PC-3 (cell line): ENCODE data around the gene ANKRD13B. TPM values are rescaled to one million over a fixed set of nuclear protein-coding genes. Genes with fewer than 3 reads are reported as not detected.

Experiments used
- ATAC-seq: fragments of 200-7000 bp; cut with Tn5 transposase; 2 replicates; pipeline ENCODE4 v1.9.1; 2020; ENCODE audit warnings: mild to moderate bottlenecking, moderate library complexity
- BruUV-seq: library from RNA; stranded (reverse); fragments of 400-500 nt; replicated peaks from 2 replicates; lab custom pipeline; 2021; lab: Mats Ljungman, UMichigan
- CTCF ChIA-PET: fragments of 300-600 bp; sonication (Branson Sonifier 250); formaldehyde crosslinking; loops from one replicate; lab custom pipeline; 2022; ENCODE audit warnings: antibody characterized with exemption; lab: Charles Lee
- POLR2A ChIA-PET: fragments of 300-600 bp; sonication (Branson Sonifier 250); formaldehyde crosslinking; loops from one replicate; lab custom pipeline; 2022; ENCODE audit warnings: antibody characterized with exemption; ENCODE audit not compliant: unreplicated experiment; lab: Charles Lee
- DNase-seq: peaks from one replicate; pipeline ENCODE4 v3.0.0-alpha.2; 2015
- H2AFZ ChIP-seq: fragments of 300-600 bp; sonication (generic); 2 replicates; pipeline ENCODE4 v1.6.0; 2016; ENCODE audit warnings: antibody characterized with exemption, low read length
- H3F3A ChIP-seq: fragments of 300-600 bp; sonication (generic); one replicate; pipeline ENCODE4 v1.6.0; 2017; ENCODE audit warnings: antibody characterized with exemption, low read length, control low read depth, mild to moderate bottlenecking; ENCODE audit not compliant: unreplicated experiment
- H3K27ac ChIP-seq: fragments of 300-600 bp; sonication (generic); 2 replicates; pipeline ENCODE4 v1.5.1; 2016; ENCODE audit warnings: mild to moderate bottlenecking, low read length
- H3K27me3 ChIP-seq: fragments of 300-600 bp; sonication (generic); 2 replicates; pipeline ENCODE4 v1.6.1; 2016; ENCODE audit warnings: low read length, mixed read lengths
- H3K36me3 ChIP-seq: fragments of 300-600 bp; sonication (generic); 2 replicates; pipeline ENCODE4 v1.6.1; 2016; ENCODE audit warnings: low read depth, mixed run types, low read length, mixed read lengths
- H3K4me1 ChIP-seq: fragments of 300-600 bp; sonication (generic); 2 replicates; pipeline ENCODE4 v1.5.1; 2016; ENCODE audit warnings: low read length; ENCODE audit not compliant: insufficient read depth
- H3K4me2 ChIP-seq: fragments of 300-600 bp; sonication (generic); 2 replicates; pipeline ENCODE4 v1.6.0; 2016; ENCODE audit warnings: low read length
- H3K4me3 ChIP-seq: fragments of 300-600 bp; sonication (generic); 2 replicates; pipeline ENCODE4 v1.5.1; 2016; ENCODE audit warnings: mild to moderate bottlenecking, low read length, mixed read lengths
- H3K79me2 ChIP-seq: fragments of 300-600 bp; sonication (generic); 2 replicates; pipeline ENCODE4 v1.6.1; 2017; ENCODE audit warnings: low read length, mixed read lengths
- H3K9ac ChIP-seq: fragments of 300-600 bp; sonication (generic); 2 replicates; pipeline ENCODE4 v1.6.0; 2016; ENCODE audit warnings: mild to moderate bottlenecking, low read length
- H3K9me2 ChIP-seq: fragments of 300-600 bp; sonication (generic); replicated peaks from 2 replicates; pipeline ENCODE4 v1.6.1; 2016; ENCODE audit warnings: mixed run types, low read length, mixed read lengths
- H3K9me3 ChIP-seq: fragments of 300-600 bp; sonication (generic); 2 replicates; pipeline ENCODE4 v1.6.1; 2016; ENCODE audit warnings: low read length, mixed read lengths
- H4K20me1 ChIP-seq: fragments of 300-600 bp; sonication (generic); 2 replicates; pipeline ENCODE4 v1.6.1; 2016; ENCODE audit warnings: low read length, mixed read lengths
- CTCF ChIP-seq: fragments of 300-600 bp; sonication (generic); conservative IDR thresholded peaks from 2 replicates; pipeline ENCODE4 v1.5.1; 2017; ENCODE audit warnings: antibody characterized with exemption, low read depth, mild to moderate bottlenecking, low read length
- EZH2 ChIP-seq: fragments of 300-600 bp; sonication (generic); IDR thresholded peaks from one replicate; pipeline ENCODE4 v1.6.1; 2017; ENCODE audit warnings: antibody characterized with exemption, mild to moderate bottlenecking, low read length; ENCODE audit not compliant: unreplicated experiment
- EZH2phosphoT487 ChIP-seq: fragments of 300-600 bp; sonication (generic); IDR thresholded peaks from 2 replicates; pipeline ENCODE4 v1.6.1; 2018; ENCODE audit warnings: mild to moderate bottlenecking, antibody characterized with exemption, low read length, borderline replicate concordance
- intact Hi-C: fragments of 100-400 bp; cut with micrococcal nuclease; formaldehyde crosslinking; loops from 2 replicates; pipeline ENCODE4 v1.9.0; 2023
- total RNA-seq: library from RNA; depleted of rRNA; stranded (reverse); fragments of >200 nt; gene quantifications from 2 replicates; pipeline ENCODE4 v1.2.3, GENCODE V29; 2014

The ANKRD13B gene
- total RNA-seq, 1 experiment from 2014 or later = 11.2 TPM

GRCh38 chr17:29567554-29568330 lies 25.2 kb upstream of the ANKRD13B start:
- peak overlapping the region; percentile 85 for H2AFZ ChIP-seq
- H3K4me2 ChIP-seq = peak overlapping the region; percentile 98
- H4K20me1 ChIP-seq = no peaks in the 10 kb centered on the region
- no peaks in the 10 kb centered on the region for H3K36me3 ChIP-seq
- no peaks in the 10 kb centered on the region for H3F3A ChIP-seq
- no peaks in the 10 kb centered on the region for H3K9me3 ChIP-seq
- peak overlapping the region; percentile 19; the same call in 1 of the 2 replicates for H3K27ac ChIP-seq
- ChIA-PET POLR2A (no interaction called here), CTCF (interaction anchor here (0.6 kb wide), 1 partner anchor 317 kb away, joined by 3 read pairs; no protein-coding TSS in a partner anchor)
- H3K9me2 ChIP-seq = no peaks in the 10 kb centered on the region
- H3K79me2 ChIP-seq = no peaks in the 10 kb centered on the region
- H3K4me1 ChIP-seq = peaks cover 7% of the 10 kb centered on the region; the same call in 1 of the 2 replicates
- BruUV-seq = TSS peak; percentile 66
- peak; percentile 52 for ATAC-seq
- peak overlapping the region; percentile 85 for H3K4me3 ChIP-seq
- intact Hi-C loops = no loop called here
- TF ChIP-seq EZH2phosphoT487 = no peak
- no peak for TF ChIP-seq EZH2
- peak; percentile 35 for TF ChIP-seq CTCF
- H3K27me3 ChIP-seq = no peaks in the 10 kb centered on the region
- H3K9ac ChIP-seq = peak overlapping the region; percentile 34; the same call in 1 of the 2 replicates
- peak; percentile 47 for DNase-seq

DNA sequence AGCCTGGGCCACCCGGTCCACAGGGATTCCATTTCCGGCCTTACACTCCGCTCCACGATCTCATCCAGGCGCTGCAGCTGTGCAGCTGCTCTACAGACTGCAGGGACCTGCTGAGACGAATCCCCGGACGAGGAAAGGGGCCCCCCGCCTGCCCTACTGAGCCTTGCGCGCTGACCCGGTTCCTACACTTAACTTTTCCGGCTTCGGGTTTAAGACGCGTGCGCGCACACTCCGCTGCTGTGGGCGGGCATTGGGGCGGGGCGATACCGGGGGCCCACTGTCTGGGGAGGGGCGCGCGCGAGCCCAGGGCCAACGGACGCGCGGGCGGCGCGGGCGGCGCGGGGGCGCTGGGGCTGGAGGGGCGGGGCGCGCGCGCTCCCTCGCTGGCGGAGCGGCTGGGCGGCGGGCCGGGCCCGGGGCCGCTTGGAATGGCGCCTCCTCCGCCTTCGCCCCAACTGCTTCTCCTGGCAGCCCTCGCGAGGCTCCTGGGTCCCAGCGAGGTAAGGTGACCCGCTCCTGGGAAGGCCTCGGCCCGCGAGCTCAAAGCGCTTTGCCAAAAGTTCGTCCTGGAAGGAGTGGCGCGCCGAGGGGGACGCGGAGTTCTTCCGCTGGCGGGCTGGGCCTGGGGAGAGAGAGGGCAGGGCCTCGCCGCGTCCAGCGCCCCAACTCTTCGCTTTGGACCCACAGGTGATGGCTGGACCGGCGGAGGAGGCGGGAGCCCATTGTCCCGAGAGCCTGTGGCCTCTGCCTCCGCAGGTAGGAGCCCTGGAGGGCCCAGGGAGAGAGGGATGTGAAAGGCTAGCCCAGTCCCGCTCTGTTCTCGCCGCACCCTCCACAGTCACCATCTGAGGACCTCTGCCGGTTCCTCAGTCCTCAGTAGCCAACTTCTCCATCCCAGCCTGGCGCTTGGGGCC lies 24.3 kb upstream of the ANKRD13B start, which contains the start of gene TP53I13:
TSS of gene TP53I13 (plus strand) at position 371 of the 914 bp plus-strand sequence. CDS start at position 429, 58 bp downstream.
- H3K27me3 ChIP-seq = no peaks in the 10 kb centered on the region
- H3K27ac ChIP-seq = peak within 1 kb of the TSS; percentile 19; the same call in 1 of the 2 replicates
- BruUV-seq = no TSS peak
- H3K4me3 ChIP-seq = peak within 1 kb of the TSS; percentile 85
- DNase-seq = peak; percentile 74
- peaks cover 7% of the 10 kb centered on the region; the same call in 1 of the 2 replicates for H3K4me1 ChIP-seq
- POLR2A ChIA-PET = no interaction called here
- no peak for TF ChIP-seq EZH2
- H3K9me2 ChIP-seq = no peaks in the 10 kb centered on the region
- no peaks in the 10 kb centered on the region for H4K20me1 ChIP-seq
- H3F3A ChIP-seq = no peaks in the 10 kb centered on the region
- no peaks in the 10 kb centered on the region for H3K9me3 ChIP-seq
- CTCF ChIA-PET = interaction anchor here (0.9 kb wide), 1 partner anchor 13 kb away, joined by 3 read pairs; no protein-coding TSS in a partner anchor
- ATAC-seq = peak; percentile 51
- intact Hi-C loops = no loop called here
- H3K9ac ChIP-seq = peak within 1 kb of the TSS; percentile 57
- peak within 1 kb of the TSS; percentile 88 for H2AFZ ChIP-seq
- H3K36me3 ChIP-seq = no peaks in the 10 kb centered on the region
- H3K79me2 ChIP-seq = no peaks in the 10 kb centered on the region
- H3K4me2 ChIP-seq = peak within 1 kb of the TSS; percentile 98
